H1 (cell line): Measurements from ENCODE around the gene MIER1.

ENCODE experiments used
- EP300 ChIP-seq, 2 experiments: IDR thresholded peaks; 1 replicate in 1 of 2; 2 replicates in 1 of 2; pipeline ENCODE4 v1.6.1; 2011 to 2012; ENCODE audit warnings: low read depth in 2 of 2, low read length in 2 of 2, mild to moderate bottlenecking in 2 of 2, borderline replicate concordance in 1 of 2, inconsistent platforms in 1 of 2, moderate library complexity in 1 of 2
- EZH2 ChIP-seq: fragments of 200-600 bp; sonication (generic); IDR thresholded peaks from 2 replicates; pipeline ENCODE4 v1.7.1; 2012; ENCODE audit warnings: low read depth, mild to moderate bottlenecking, moderate library complexity, low read length, inconsistent platforms; ENCODE audit not compliant: severe bottlenecking
- HDAC2 ChIP-seq, 2 experiments: fragments of 300-600 bp in 1 of 2; sonication (generic) in 1 of 2; IDR thresholded peaks; 2 replicates each; pipeline ENCODE4 v1.6.1; 2011 to 2012; ENCODE audit warnings: low read depth in 2 of 2, low read length in 2 of 2, mild to moderate bottlenecking in 2 of 2, moderate library complexity in 2 of 2, borderline replicate concordance in 1 of 2, inconsistent platforms in 1 of 2
- POU5F1 ChIP-seq: IDR thresholded peaks from 2 replicates; pipeline ENCODE4 v1.6.1; 2011; ENCODE audit warnings: low read depth, mild to moderate bottlenecking, low read length, moderate library complexity
- RXRA ChIP-seq: IDR thresholded peaks from 2 replicates; pipeline ENCODE4 v1.6.1; 2011; ENCODE audit warnings: low read depth, mild to moderate bottlenecking, low read length, moderate library complexity; ENCODE audit not compliant: insufficient read depth
- TAF1 ChIP-seq: IDR thresholded peaks from 2 replicates; pipeline ENCODE4 v1.6.1; 2011; ENCODE audit warnings: mild to moderate bottlenecking, low read depth, low read length
- TF ChIP-seq, protein P1 (sequence below), 3 experiments: IDR thresholded peaks; 1 replicate in 2 of 3; 2 replicates in 1 of 3; pipeline versions ENCODE4 v1.5.1 to v1.6.1; 2011; ENCODE audit warnings: low read length in 3 of 3, mild to moderate bottlenecking in 3 of 3, inconsistent platforms in 2 of 3, low read depth in 1 of 3, moderate library complexity in 1 of 3; ENCODE audit not compliant: insufficient read depth in 1 of 3; ENCODE audit errors: control extremely low read depth in 1 of 3

DNA sequence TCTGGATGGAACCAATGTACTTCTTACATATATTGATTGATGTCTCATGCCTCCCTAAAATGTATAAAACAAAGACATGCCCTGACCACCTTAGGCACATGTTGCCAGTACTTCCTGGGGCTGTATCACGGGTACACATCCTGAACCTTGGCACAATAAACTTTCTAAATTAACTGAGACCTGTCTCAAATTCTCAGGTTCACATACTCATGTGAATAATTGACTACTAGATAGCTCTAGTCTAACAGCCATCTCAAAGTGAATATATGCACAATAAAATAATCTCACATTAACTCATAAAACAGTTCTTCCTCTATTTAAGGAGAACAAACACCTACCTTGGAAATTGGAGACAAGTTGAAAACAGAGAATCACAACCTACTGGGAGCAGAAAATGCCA is 5.7 kb upstream of the MIER1 start:
- TF ChIP-seq, protein P1, sequence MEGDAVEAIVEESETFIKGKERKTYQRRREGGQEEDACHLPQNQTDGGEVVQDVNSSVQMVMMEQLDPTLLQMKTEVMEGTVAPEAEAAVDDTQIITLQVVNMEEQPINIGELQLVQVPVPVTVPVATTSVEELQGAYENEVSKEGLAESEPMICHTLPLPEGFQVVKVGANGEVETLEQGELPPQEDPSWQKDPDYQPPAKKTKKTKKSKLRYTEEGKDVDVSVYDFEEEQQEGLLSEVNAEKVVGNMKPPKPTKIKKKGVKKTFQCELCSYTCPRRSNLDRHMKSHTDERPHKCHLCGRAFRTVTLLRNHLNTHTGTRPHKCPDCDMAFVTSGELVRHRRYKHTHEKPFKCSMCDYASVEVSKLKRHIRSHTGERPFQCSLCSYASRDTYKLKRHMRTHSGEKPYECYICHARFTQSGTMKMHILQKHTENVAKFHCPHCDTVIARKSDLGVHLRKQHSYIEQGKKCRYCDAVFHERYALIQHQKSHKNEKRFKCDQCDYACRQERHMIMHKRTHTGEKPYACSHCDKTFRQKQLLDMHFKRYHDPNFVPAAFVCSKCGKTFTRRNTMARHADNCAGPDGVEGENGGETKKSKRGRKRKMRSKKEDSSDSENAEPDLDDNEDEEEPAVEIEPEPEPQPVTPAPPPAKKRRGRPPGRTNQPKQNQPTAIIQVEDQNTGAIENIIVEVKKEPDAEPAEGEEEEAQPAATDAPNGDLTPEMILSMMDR (IDR thresholded peaks at IDR 0.05; ENCODE audit: control extremely low read depth in 1 of 3, insufficient read depth in 1 of 3, low read depth in 1 of 3, low read length in 3 of 3): no peak
- TF ChIP-seq EZH2: no peak
- no peak for TF ChIP-seq EP300 (IDR thresholded peaks at IDR 0.05; ENCODE audit: borderline replicate concordance in 1 of 2, low read depth in 2 of 2, low read length in 2 of 2)
- no peak for TF ChIP-seq HDAC2 (IDR thresholded peaks at IDR 0.05; ENCODE audit: borderline replicate concordance in 1 of 2, low read depth in 2 of 2, low read length in 2 of 2)
- no peak for TF ChIP-seq TAF1
- no peak for TF ChIP-seq POU5F1
- TF ChIP-seq RXRA: no peak
